Natural killer cell (primary cell): ENCODE data around the gene FAM228A. TPM values are rescaled to one million over a fixed set of nuclear protein-coding genes. Genes with fewer than 3 reads are reported as not detected.

ENCODE experiments used
- ATAC-seq, 3 donors: fragments of 150-1000 bp in 2 of 3; fragments of 200-7000 bp in 1 of 3; cut with Tn5 transposase; 1 replicate in 1 of 3; 2 replicates in 2 of 3; pipeline ENCODE4 v1.10.0; 2021; ENCODE audit warnings: mild to moderate bottlenecking in 2 of 3, moderate library complexity in 2 of 3
- DNase-seq, 2 donors: peaks; one replicate each; pipeline versions ENCODE4 v3.0.0 to v3.0.0-alpha.2; 2013 to 2021; ENCODE audit warnings: mixed read lengths in 1 of 2
- H3K27ac ChIP-seq: one replicate; pipeline ENCODE4 v1.5.1; 2013; ENCODE audit warnings: mild to moderate bottlenecking, low read length
- H3K27me3 ChIP-seq: one replicate; pipeline ENCODE4 v1.6.1; 2013; ENCODE audit warnings: low read length; ENCODE audit not compliant: control insufficient read depth, insufficient read depth
- H3K36me3 ChIP-seq: one replicate; pipeline ENCODE4 v1.6.1; 2013; ENCODE audit warnings: low read length; ENCODE audit not compliant: control insufficient read depth, insufficient read depth
- H3K4me1 ChIP-seq: one replicate; pipeline ENCODE4 v1.6.1; 2013; ENCODE audit warnings: low read length; ENCODE audit not compliant: control insufficient read depth, insufficient read depth
- H3K4me3 ChIP-seq: one replicate; pipeline ENCODE4 v1.5.1; 2013; ENCODE audit warnings: low read length
- H3K9me3 ChIP-seq: one replicate; pipeline ENCODE4 v1.6.1; 2013; ENCODE audit warnings: low read length; ENCODE audit not compliant: control insufficient read depth, insufficient read depth
- H3K27ac Mint-ChIP-seq, 2 donors: one replicate each; pipeline ENCODE4 v1.8.0; 2022; ENCODE audit warnings: mild to moderate bottlenecking in 2 of 2, mixed read lengths in 2 of 2, moderate library complexity in 1 of 2
- H3K27me3 Mint-ChIP-seq, 2 donors: one replicate each; pipeline ENCODE4 v1.8.0; 2022; ENCODE audit warnings: low read depth in 2 of 2, mixed read lengths in 2 of 2
- H3K36me3 Mint-ChIP-seq: one replicate; pipeline ENCODE4 v1.8.0; 2022; ENCODE audit warnings: mixed read lengths
- H3K4me1 Mint-ChIP-seq, 2 donors: one replicate each; pipeline ENCODE4 v1.8.0; 2022; ENCODE audit warnings: mixed read lengths in 2 of 2
- H3K4me3 Mint-ChIP-seq: one replicate; pipeline ENCODE4 v1.8.0; 2022; ENCODE audit warnings: mild to moderate bottlenecking, moderate library complexity, mixed read lengths
- H3K9me3 Mint-ChIP-seq, 2 donors: one replicate each; pipeline ENCODE4 v1.8.0; 2022; ENCODE audit warnings: mixed read lengths in 2 of 2
- WGBS: methylation state at CpG from one replicate; pipeline ENCODE4 v1.1.7; 2013; ENCODE audit warnings: missing lambda C conversion rate; ENCODE audit not compliant: insufficient coverage; 5-methylcytosine and 5-hydroxymethylcytosine counted together
- intact Hi-C: fragments of 100-400 bp; cut with micrococcal nuclease; formaldehyde crosslinking; loops from one replicate; pipeline ENCODE4 v1.14.2; 2022
- total RNA-seq, 4 donors: library from RNA; stranded (reverse); fragments of 120-200 nt in 1 of 4; gene quantifications; one replicate each; pipeline versions ENCODE4 v1.2.3 to v1.2.4, GENCODE V29; 2013 to 2022
- TF ChIP-seq, protein P1 (sequence below): fragments of 200-600 bp; IDR thresholded peaks from one replicate; pipeline ENCODE4 v1.8.0; 2022; ENCODE audit warnings: antibody characterized with exemption

Gene FAM228A
- total RNA-seq, 3 donors from 2014 or later (not counting 1 experiment from before 2014, with no cell fraction given) = 0.34 to 0.82 TPM; not detected in 1

GRCh38 chr2:24209389-24210105, 34.7 kb downstream of the FAM228A start:
- H3K9me3 ChIP-seq = no peaks in the 10 kb centered on the region
- H3K4me1 ChIP-seq = no peaks in the 10 kb centered on the region
- peaks cover 80% of the 10 kb centered on the region for H3K36me3 ChIP-seq
- Mint-ChIP-seq H3K4me1 (peaks cover 0 to 4% of the 10 kb centered on the region in 2 donors), H3K4me3 (no peak overlapping the region), H3K9me3 (no peaks in the 10 kb centered on the region), H3K27ac (no peak overlapping the region), H3K27me3 (no peaks in the 10 kb centered on the region), H3K36me3 (peaks cover 25% of the 10 kb centered on the region)
- DNase-seq = no peak
- intact Hi-C loops = no loop called here
- no peaks in the 10 kb centered on the region for H3K27me3 ChIP-seq
- TF ChIP-seq, protein P1, sequence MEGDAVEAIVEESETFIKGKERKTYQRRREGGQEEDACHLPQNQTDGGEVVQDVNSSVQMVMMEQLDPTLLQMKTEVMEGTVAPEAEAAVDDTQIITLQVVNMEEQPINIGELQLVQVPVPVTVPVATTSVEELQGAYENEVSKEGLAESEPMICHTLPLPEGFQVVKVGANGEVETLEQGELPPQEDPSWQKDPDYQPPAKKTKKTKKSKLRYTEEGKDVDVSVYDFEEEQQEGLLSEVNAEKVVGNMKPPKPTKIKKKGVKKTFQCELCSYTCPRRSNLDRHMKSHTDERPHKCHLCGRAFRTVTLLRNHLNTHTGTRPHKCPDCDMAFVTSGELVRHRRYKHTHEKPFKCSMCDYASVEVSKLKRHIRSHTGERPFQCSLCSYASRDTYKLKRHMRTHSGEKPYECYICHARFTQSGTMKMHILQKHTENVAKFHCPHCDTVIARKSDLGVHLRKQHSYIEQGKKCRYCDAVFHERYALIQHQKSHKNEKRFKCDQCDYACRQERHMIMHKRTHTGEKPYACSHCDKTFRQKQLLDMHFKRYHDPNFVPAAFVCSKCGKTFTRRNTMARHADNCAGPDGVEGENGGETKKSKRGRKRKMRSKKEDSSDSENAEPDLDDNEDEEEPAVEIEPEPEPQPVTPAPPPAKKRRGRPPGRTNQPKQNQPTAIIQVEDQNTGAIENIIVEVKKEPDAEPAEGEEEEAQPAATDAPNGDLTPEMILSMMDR = no peak
- no peak overlapping the region for H3K27ac ChIP-seq
- 96% methylated on average over 17 of the region's 17 CpGs for WGBS
- no peak overlapping the region for H3K4me3 ChIP-seq
- no peak for ATAC-seq

GRCh38 chr2:24210106-24210455, 35.2 kb downstream of the FAM228A start:
- intact Hi-C loops = no loop called here
- Mint-ChIP-seq H3K4me3 (no peak overlapping the region), H3K27ac (no peak overlapping the region), H3K27me3 (no peaks in the 10 kb centered on the region), H3K36me3 (peaks cover 25% of the 10 kb centered on the region), H3K9me3 (no peaks in the 10 kb centered on the region), H3K4me1 (peaks cover 0 to 4% of the 10 kb centered on the region in 2 donors)
- H3K4me3 ChIP-seq = no peak overlapping the region
- H3K4me1 ChIP-seq = no peaks in the 10 kb centered on the region
- H3K9me3 ChIP-seq = no peaks in the 10 kb centered on the region
- H3K27ac ChIP-seq = no peak overlapping the region
- peaks cover 79% of the 10 kb centered on the region for H3K36me3 ChIP-seq
- DNase-seq (no peak), ATAC-seq (no peak)
- TF ChIP-seq, protein P1 = no peak
- no peaks in the 10 kb centered on the region for H3K27me3 ChIP-seq
- WGBS = 93% methylated on average over 2 of the region's 2 CpGs

GRCh38 chr2:24210723-24211122, 35.9 kb downstream of the FAM228A start:
- H3K4me1 Mint-ChIP-seq = peaks cover 0 to 4% of the 10 kb centered on the region in 2 donors
- H3K4me3 Mint-ChIP-seq = no peak overlapping the region
- no peaks in the 10 kb centered on the region for H3K9me3 ChIP-seq
- H3K36me3 ChIP-seq = peaks cover 76% of the 10 kb centered on the region
- no peak for ATAC-seq
- TF ChIP-seq, protein P1 = no peak
- H3K36me3 Mint-ChIP-seq = peaks cover 25% of the 10 kb centered on the region
- 97% methylated on average over 21 of the region's 21 CpGs for WGBS
- no peaks in the 10 kb centered on the region for H3K4me1 ChIP-seq
- intact Hi-C loops = no loop called here
- no peak overlapping the region for H3K4me3 ChIP-seq
- no peak for DNase-seq
- no peaks in the 10 kb centered on the region for H3K9me3 Mint-ChIP-seq
- H3K27me3 ChIP-seq = no peaks in the 10 kb centered on the region
- H3K27ac Mint-ChIP-seq = no peak overlapping the region
- no peak overlapping the region for H3K27ac ChIP-seq
- H3K27me3 Mint-ChIP-seq = no peaks in the 10 kb centered on the region

DNA sequence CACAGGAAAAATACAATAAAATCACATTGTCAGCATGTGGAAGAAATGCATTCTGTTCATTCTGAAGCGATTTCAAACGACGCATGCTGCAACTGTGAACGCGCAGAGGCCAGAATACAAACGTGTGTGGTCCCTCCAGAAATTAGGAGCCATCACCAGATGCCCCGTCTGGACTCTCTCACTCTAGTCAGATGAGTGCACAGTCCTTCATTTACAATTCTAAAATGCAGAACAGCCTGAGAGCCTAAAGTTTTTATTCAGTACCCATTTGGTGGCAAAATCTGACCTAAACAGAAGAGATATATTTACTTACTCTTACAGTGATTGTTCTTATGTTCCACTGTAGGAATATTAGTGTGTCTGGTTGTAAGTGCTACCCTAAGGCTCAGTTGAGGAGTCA, 36.6 kb downstream of the FAM228A start:
- TF ChIP-seq, protein P1 = no peak
- no peak overlapping the region for H3K4me3 ChIP-seq
- H3K36me3 ChIP-seq = peaks cover 81% of the 10 kb centered on the region
- no peak for DNase-seq
- peaks cover 0 to 4% of the 10 kb centered on the region in 2 donors for H3K4me1 Mint-ChIP-seq
- no peak overlapping the region for H3K4me3 Mint-ChIP-seq
- no peaks in the 10 kb centered on the region for H3K4me1 ChIP-seq
- H3K9me3 Mint-ChIP-seq = no peaks in the 10 kb centered on the region
- H3K27ac Mint-ChIP-seq = peak overlapping the region in 1 of 2 donors; percentile 16
- peaks cover 18% of the 10 kb centered on the region for H3K36me3 Mint-ChIP-seq
- H3K27me3 ChIP-seq = no peaks in the 10 kb centered on the region
- H3K27me3 Mint-ChIP-seq = no peaks in the 10 kb centered on the region
- WGBS = 88% methylated on average over 7 of the region's 7 CpGs
- no peaks in the 10 kb centered on the region for H3K9me3 ChIP-seq
- no peak overlapping the region for H3K27ac ChIP-seq
- intact Hi-C loops = no loop called here
- no peak for ATAC-seq
